ENCODE results near the gene POTEH. TPM values are rescaled to one million over a fixed set of nuclear protein-coding genes. Genes with fewer than 3 reads are reported as not detected.
"Not testable (repeated sequence)": the region's sequence is repeated elsewhere in the genome, so short reads cannot be mapped to it uniquely, and the experiment has no call there.

POTEH gene
- total RNA-seq, 2 donors from 2014 or later: not detected

- not testable (repeated sequence) for H3K36me3 Mint-ChIP-seq (ENCODE audit: low read depth); H3K9me3 ChIP-seq (ENCODE audit: control insufficient read depth, low read length, poor library complexity, severe bottlenecking); H3K4me3 Mint-ChIP-seq; ATAC-seq; H3K27me3 Mint-ChIP-seq; H3K4me1 Mint-ChIP-seq; H3K27ac Mint-ChIP-seq; DNase-seq
These were observed 2.1 kb upstream of the POTEH start for GRCh38 chr22:15687676-15688075.

- not testable (repeated sequence) for H3K27ac Mint-ChIP-seq; H3K36me3 Mint-ChIP-seq (ENCODE audit: low read depth); ATAC-seq; DNase-seq; H3K9me3 ChIP-seq (ENCODE audit: control insufficient read depth, low read length, poor library complexity, severe bottlenecking); H3K4me1 Mint-ChIP-seq; H3K4me3 Mint-ChIP-seq; H3K27me3 Mint-ChIP-seq
These were observed 1.7 kb upstream of the POTEH start for GRCh38 chr22:15688090-15688489.

GRCh38 chr22:15689012-15689748 lies 646 bp upstream of the POTEH start:
- H3K9me3 ChIP-seq (ENCODE audit: control insufficient read depth, low read length, poor library complexity, severe bottlenecking); DNase-seq; H3K4me3 Mint-ChIP-seq; H3K27me3 Mint-ChIP-seq; ATAC-seq; H3K36me3 Mint-ChIP-seq (ENCODE audit: low read depth); H3K27ac Mint-ChIP-seq; H3K4me1 Mint-ChIP-seq: not testable (repeated sequence)

GRCh38 chr22:15713600-15713999 lies 23.8 kb downstream of the POTEH start:
- not testable (repeated sequence) for H3K4me1 Mint-ChIP-seq; H3K9me3 ChIP-seq (ENCODE audit: control insufficient read depth, low read length, poor library complexity, severe bottlenecking); H3K4me3 Mint-ChIP-seq; H3K36me3 Mint-ChIP-seq (ENCODE audit: low read depth); DNase-seq; ATAC-seq; H3K27me3 Mint-ChIP-seq; H3K27ac Mint-ChIP-seq

- not testable (repeated sequence) for H3K4me3 Mint-ChIP-seq; H3K27ac Mint-ChIP-seq; H3K9me3 ChIP-seq (ENCODE audit: control insufficient read depth, low read length, poor library complexity, severe bottlenecking); H3K36me3 Mint-ChIP-seq (ENCODE audit: low read depth); DNase-seq; ATAC-seq; H3K27me3 Mint-ChIP-seq; H3K4me1 Mint-ChIP-seq
These were observed 24.3 kb downstream of the POTEH start for GRCh38 chr22:15714125-15714524.

- H3K27ac Mint-ChIP-seq; H3K4me1 Mint-ChIP-seq; H3K4me3 Mint-ChIP-seq; ATAC-seq; H3K36me3 Mint-ChIP-seq (ENCODE audit: low read depth); DNase-seq; H3K27me3 Mint-ChIP-seq; H3K9me3 ChIP-seq (ENCODE audit: control insufficient read depth, low read length, poor library complexity, severe bottlenecking): not testable (repeated sequence)
These were observed 32.1 kb downstream of the POTEH start for GRCh38 chr22:15721884-15722283.

GRCh38 chr22:15729209-15729917 lies 39.5 kb downstream of the POTEH start:
- not testable (repeated sequence) for H3K27ac Mint-ChIP-seq; H3K9me3 ChIP-seq (ENCODE audit: control insufficient read depth, low read length, poor library complexity, severe bottlenecking); H3K36me3 Mint-ChIP-seq (ENCODE audit: low read depth); H3K27me3 Mint-ChIP-seq; H3K4me1 Mint-ChIP-seq; ATAC-seq; DNase-seq; H3K4me3 Mint-ChIP-seq

- not testable (repeated sequence) for H3K27ac Mint-ChIP-seq; H3K9me3 ChIP-seq (ENCODE audit: control insufficient read depth, low read length, poor library complexity, severe bottlenecking); H3K4me1 Mint-ChIP-seq; H3K27me3 Mint-ChIP-seq; ATAC-seq; H3K4me3 Mint-ChIP-seq; H3K36me3 Mint-ChIP-seq (ENCODE audit: low read depth); DNase-seq
These were observed 41.2 kb downstream of the POTEH start for GRCh38 chr22:15731023-15731422.

GRCh38 chr22:15734411-15734810 lies 44.6 kb downstream of the POTEH start:
- not testable (repeated sequence) for H3K4me1 Mint-ChIP-seq; H3K9me3 ChIP-seq (ENCODE audit: control insufficient read depth, low read length, poor library complexity, severe bottlenecking); H3K4me3 Mint-ChIP-seq; H3K36me3 Mint-ChIP-seq (ENCODE audit: low read depth); ATAC-seq; DNase-seq; H3K27ac Mint-ChIP-seq; H3K27me3 Mint-ChIP-seq

GRCh38 chr22:15738157-15738908 lies 48.5 kb downstream of the POTEH start:
- ATAC-seq; H3K4me1 Mint-ChIP-seq; H3K27ac Mint-ChIP-seq; H3K36me3 Mint-ChIP-seq (ENCODE audit: low read depth); DNase-seq; H3K9me3 ChIP-seq (ENCODE audit: control insufficient read depth, low read length, poor library complexity, severe bottlenecking); H3K4me3 Mint-ChIP-seq; H3K27me3 Mint-ChIP-seq: not testable (repeated sequence)

- not testable (repeated sequence) for H3K27ac Mint-ChIP-seq, H3K27me3 Mint-ChIP-seq, ATAC-seq
These were observed 49.1 kb downstream of the POTEH start for GRCh38 chr22:15738909-15739391.

GRCh38 chr22:15747636-15748323 lies 58.0 kb downstream of the POTEH start:
- H3K36me3 Mint-ChIP-seq (ENCODE audit: low read depth); H3K27me3 Mint-ChIP-seq; DNase-seq; H3K4me1 Mint-ChIP-seq; H3K27ac Mint-ChIP-seq; ATAC-seq; H3K4me3 Mint-ChIP-seq; H3K9me3 ChIP-seq (ENCODE audit: control insufficient read depth, low read length, poor library complexity, severe bottlenecking): not testable (repeated sequence)

More at GRCh38 chr22:15738909-15739391, 49.1 kb downstream of the POTEH start:
- DNase-seq; H3K4me1 Mint-ChIP-seq; H3K4me3 Mint-ChIP-seq; H3K9me3 ChIP-seq (ENCODE audit: control insufficient read depth, low read length, poor library complexity, severe bottlenecking); H3K36me3 Mint-ChIP-seq (ENCODE audit: low read depth): not testable (repeated sequence)

Measured in T-helper 17 cell (primary cell).